Right atrium auricular region (tissue), 2 donors: ENCODE results near the gene ZCWPW1. TPM values are rescaled to one million over a fixed set of nuclear protein-coding genes. Genes with fewer than 3 reads are reported as not detected.
A peak's percentile ranks its signal among the peaks of the same experiment; 100 is the strongest.

Source experiments
- DNase-seq: peaks from one replicate; pipeline ENCODE4 v3.0.0-alpha.2; 2019; ENCODE audit warnings: low spot score
- H3K27ac ChIP-seq, 2 donors: fragments of 200-600 bp; sonication (generic); 1 replicate in 1 of 2; 2 replicates in 1 of 2; pipeline ENCODE4 v1.5.1; 2016 to 2019
- H3K27me3 ChIP-seq, 2 donors: fragments of 200-600 bp; sonication (generic); one replicate each; pipeline versions ENCODE4 v1.5.1 to v1.6.0; 2017 to 2019
- H3K36me3 ChIP-seq: fragments of 200-600 bp; sonication (generic); one replicate; pipeline ENCODE4 v1.5.1; 2016
- H3K4me1 ChIP-seq, 2 donors: fragments of 200-600 bp; sonication (generic); one replicate each; pipeline versions ENCODE4 v1.5.1 to v1.6.0; 2017 to 2019
- H3K4me3 ChIP-seq, 2 donors: fragments of 200-600 bp; sonication (generic); 1 replicate in 1 of 2; 2 replicates in 1 of 2; pipeline ENCODE4 v1.5.1; 2017 to 2019; ENCODE audit warnings: mild to moderate bottlenecking in 1 of 2, moderate library complexity in 1 of 2
- H3K9me3 ChIP-seq, 2 donors: fragments of 200-600 bp; sonication (generic); one replicate each; pipeline ENCODE4 v1.5.1; 2019
- total RNA-seq, 2 donors: library from RNA; depleted of rRNA; stranded (reverse); fragments of >200 nt; gene quantifications; one replicate each; pipeline ENCODE4 v1.1.0, GENCODE V29; 2016
- TF ChIP-seq, protein P1 (sequence below), 2 donors: fragments of 200-600 bp; sonication (generic); IDR thresholded peaks; one replicate each; pipeline ENCODE4 v1.5.1; 2019; ENCODE audit warnings: antibody characterized with exemption in 2 of 2

The ZCWPW1 gene
- total RNA-seq, 2 donors from 2014 or later: 2.1 to 8.5 TPM

DNA sequence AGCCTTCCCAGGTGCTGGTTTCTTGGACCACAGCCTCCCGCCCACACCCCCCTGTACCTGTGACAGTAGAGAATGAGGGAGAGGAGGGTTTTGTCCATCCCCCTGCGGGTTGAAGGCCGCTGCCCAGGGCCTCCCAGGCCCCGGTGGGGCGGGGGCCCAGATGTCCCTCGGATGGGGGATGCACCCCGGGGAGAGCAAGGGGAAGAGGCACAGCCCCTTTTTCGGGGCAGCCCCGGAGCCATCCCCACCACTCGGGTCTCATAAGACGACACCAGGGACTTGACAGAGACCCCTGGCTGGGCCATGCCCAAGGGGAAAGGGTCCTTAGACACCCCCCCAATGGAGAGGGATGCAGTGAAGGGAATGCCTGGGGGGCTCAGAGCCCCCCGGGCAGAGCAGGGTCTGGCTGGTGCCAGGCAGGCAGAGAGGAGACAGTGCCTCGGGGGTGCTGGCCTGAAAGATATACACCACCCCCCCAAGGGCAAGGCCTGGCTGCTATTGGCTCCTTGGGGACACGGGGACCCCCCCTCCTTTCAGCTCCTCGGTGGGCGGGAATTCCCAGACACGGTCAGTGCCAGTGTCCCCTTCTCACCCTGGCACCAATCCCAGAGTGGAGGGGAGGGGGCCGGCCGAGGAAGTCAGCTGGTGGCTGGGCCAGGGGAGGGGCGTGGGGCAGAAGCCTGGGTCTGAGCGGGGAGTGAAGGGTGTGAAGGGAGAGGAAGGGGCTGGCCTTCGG lies 39.3 kb upstream of the ZCWPW1 start:
- peaks cover 0 to 48% of the 10 kb centered on the region in 2 donors for H3K4me1 ChIP-seq

DNA sequence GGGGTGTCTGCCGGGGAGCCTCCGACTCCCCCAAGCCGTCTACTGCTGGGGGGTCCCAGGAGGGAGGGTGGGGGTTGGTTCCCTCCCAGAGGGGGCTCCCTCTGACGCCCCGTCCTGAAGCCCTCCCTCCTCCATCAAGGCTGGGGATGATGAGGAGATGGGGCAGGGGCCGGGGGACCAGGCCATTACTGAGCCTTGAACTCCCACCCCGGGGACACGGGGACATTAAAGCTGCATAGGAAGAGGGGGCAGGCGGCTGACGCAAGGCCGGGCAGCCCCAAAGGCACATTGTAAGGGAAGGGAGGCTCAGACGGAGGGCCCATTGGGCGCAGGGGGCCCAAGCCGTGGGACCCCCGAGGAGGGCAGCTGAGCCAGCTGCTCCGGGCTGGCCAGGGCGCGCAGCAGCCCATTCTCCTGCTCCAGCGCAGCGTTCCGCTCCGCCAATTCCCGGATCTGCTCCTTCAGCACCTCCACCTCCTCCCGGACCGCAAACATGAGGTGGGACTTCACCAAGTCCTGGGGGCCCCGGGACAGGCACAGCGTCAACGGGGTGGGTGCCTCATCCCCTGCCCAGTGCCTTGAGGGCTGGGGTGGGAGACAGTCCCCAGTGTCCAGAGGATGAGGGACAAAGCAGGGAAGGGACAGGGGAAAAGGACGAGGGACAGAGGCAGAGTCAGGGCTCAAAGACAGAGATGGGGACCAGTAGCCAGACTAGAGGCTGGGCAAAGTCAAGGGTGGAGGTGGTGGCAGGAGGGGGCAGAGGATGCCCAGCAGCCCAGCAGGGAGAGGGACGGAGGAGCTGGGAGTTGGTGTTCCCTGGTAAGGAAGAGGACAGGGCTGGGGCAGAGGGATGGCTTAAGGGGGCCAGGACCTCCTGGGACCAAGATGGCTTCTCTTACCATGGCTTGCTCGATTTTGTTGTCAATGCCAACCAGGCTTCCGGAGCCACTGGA lies 38.4 kb upstream of the ZCWPW1 start:
- Histone ChIP-seq H3K4me1 (peaks cover 0 to 40% of the 10 kb centered on the region in 2 donors), H3K4me3 (no peak overlapping the region)

More for the DNA sequence above, 39.3 kb upstream of the ZCWPW1 start:
- H3K27ac ChIP-seq: peak overlapping the region; percentile 24 to 75
- no peak for DNase-seq
- H3K4me3 ChIP-seq: no peak overlapping the region
- H3K36me3 ChIP-seq: peaks cover 11% of the 10 kb centered on the region
- H3K27me3 ChIP-seq: no peaks in the 10 kb centered on the region
- TF ChIP-seq, protein P1, sequence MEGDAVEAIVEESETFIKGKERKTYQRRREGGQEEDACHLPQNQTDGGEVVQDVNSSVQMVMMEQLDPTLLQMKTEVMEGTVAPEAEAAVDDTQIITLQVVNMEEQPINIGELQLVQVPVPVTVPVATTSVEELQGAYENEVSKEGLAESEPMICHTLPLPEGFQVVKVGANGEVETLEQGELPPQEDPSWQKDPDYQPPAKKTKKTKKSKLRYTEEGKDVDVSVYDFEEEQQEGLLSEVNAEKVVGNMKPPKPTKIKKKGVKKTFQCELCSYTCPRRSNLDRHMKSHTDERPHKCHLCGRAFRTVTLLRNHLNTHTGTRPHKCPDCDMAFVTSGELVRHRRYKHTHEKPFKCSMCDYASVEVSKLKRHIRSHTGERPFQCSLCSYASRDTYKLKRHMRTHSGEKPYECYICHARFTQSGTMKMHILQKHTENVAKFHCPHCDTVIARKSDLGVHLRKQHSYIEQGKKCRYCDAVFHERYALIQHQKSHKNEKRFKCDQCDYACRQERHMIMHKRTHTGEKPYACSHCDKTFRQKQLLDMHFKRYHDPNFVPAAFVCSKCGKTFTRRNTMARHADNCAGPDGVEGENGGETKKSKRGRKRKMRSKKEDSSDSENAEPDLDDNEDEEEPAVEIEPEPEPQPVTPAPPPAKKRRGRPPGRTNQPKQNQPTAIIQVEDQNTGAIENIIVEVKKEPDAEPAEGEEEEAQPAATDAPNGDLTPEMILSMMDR (IDR thresholded peaks at IDR 0.05): no peak
- H3K9me3 ChIP-seq: no peaks in the 10 kb centered on the region

DNA sequence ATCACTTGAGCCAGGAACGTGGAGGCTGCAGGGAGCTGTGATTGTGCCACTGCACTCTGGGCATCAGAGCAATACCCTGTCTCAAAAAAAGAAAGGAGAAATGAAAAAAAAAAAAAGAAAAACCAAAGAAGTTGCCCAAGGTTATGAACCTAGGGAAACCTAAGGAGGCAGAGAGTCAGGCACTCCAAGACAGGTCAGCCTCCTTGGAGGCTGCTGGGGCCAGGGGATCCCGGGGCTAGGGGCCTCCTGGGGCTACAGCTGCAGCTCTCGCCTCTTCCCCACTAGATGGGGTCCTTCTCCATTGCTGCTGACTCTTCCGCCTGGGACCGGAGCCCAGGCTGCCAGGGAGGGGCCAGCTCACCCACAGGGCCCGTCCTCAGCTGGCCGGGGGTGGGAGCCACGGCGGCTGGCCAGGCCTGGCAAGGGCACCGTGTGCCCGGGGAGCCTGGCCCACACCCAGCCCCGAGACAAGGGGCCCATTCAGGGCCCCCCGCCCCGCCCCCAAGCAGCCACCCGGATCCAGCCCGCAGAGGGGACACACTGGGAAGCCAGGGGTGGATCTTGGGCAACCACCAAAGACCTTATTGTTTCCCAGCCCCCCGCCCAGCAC lies 37.3 kb upstream of the ZCWPW1 start:
- DNase-seq: peak; percentile 68
- peak overlapping the region; percentile 75 to 77 for H3K27ac ChIP-seq
- peaks cover 11% of the 10 kb centered on the region for H3K36me3 ChIP-seq
- TF ChIP-seq, protein P1 (IDR thresholded peaks at IDR 0.05): peak; percentile 60 to 85
- H3K27me3 ChIP-seq: no peaks in the 10 kb centered on the region
- peak overlapping the region in 1 of 2 donors; percentile 26 for H3K4me3 ChIP-seq
- peaks cover 0 to 37% of the 10 kb centered on the region in 2 donors for H3K4me1 ChIP-seq
- no peaks in the 10 kb centered on the region for H3K9me3 ChIP-seq

More for the DNA sequence above, 38.4 kb upstream of the ZCWPW1 start:
- no peak for DNase-seq
- Histone ChIP-seq H3K9me3 (no peaks in the 10 kb centered on the region), H3K36me3 (peaks cover 11% of the 10 kb centered on the region), H3K27ac (peak overlapping the region; percentile 75 to 77), H3K27me3 (no peaks in the 10 kb centered on the region)
- TF ChIP-seq, protein P1 (IDR thresholded peaks at IDR 0.05): no peak

DNA sequence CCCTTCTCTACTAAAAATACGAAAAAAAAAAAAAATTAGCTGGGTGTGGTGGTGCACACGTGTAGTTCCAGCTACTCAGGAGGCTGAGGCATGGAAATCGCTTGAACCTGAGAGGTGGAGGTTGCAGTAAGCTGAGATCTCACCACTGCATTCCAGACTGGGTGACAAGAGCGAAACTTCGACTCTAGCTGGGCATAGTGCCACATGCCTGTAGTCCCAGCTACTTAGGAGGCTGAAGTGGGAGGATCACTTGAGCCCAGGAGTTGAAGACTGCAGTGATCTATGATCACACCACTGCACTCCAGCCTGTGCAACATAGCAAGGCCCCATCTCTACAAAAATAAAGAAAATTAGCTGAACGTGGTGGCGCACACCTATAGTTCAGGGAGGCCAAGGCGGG lies 36.8 kb upstream of the ZCWPW1 start:
- DNase-seq: no peak
- TF ChIP-seq, protein P1 (IDR thresholded peaks at IDR 0.05): no peak
- H3K27ac ChIP-seq: no peak overlapping the region

DNA sequence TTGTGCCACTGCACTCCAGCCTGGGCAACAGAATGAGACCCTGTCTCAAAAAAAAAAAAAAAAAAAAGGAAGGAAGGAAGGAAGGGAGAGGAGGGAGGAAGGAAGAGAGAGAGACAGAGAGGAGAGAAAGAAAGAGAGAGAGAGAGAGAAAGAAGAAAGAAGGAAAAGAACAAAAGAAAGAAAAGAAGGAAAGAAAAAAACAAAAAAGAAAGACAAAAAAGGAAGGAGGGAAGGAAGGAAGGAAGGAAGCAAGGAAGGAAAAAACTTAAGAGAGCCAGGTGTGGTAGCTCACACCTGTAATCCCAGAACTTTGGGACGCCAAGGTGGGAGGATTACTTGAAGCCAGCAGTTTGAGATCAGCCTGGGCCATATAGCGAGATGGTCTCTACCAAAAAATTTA lies 36.3 kb upstream of the ZCWPW1 start:
- H3K36me3 ChIP-seq: peaks cover 7% of the 10 kb centered on the region
- no peaks in the 10 kb centered on the region for H3K9me3 ChIP-seq
- H3K4me3 ChIP-seq: no peak overlapping the region
- no peak overlapping the region for H3K27ac ChIP-seq
- H3K27me3 ChIP-seq: no peaks in the 10 kb centered on the region
- H3K4me1 ChIP-seq: peaks cover 0 to 34% of the 10 kb centered on the region in 2 donors
- no peak for DNase-seq
- TF ChIP-seq, protein P1 (IDR thresholded peaks at IDR 0.05): no peak

More for the DNA sequence above, 36.8 kb upstream of the ZCWPW1 start:
- Histone ChIP-seq H3K27me3 (no peaks in the 10 kb centered on the region), H3K4me1 (peaks cover 0 to 37% of the 10 kb centered on the region in 2 donors), H3K36me3 (peaks cover 7% of the 10 kb centered on the region), H3K9me3 (no peaks in the 10 kb centered on the region), H3K4me3 (no peak overlapping the region)
